Uterus (tissue), 2 donors: ENCODE measurements around the gene ZNF154.

ENCODE experiments used
- CTCF ChIP-seq, 4 experiments: fragments of 200-600 bp in 2 of 4; fragments of 450-650 bp in 2 of 4; sonication (generic) in 2 of 4; IDR thresholded peaks; one replicate each; pipeline ENCODE4 v1.5.1; 2016 to 2019; ENCODE audit warnings: antibody characterized with exemption in 4 of 4, mild to moderate bottlenecking in 2 of 4, moderate library complexity in 1 of 4
- POLR2A ChIP-seq, 2 donors: fragments of 450-650 bp; IDR thresholded peaks; one replicate each; pipeline ENCODE4 v1.6.1; 2016; ENCODE audit warnings: antibody characterized with exemption in 2 of 2, mild to moderate bottlenecking in 1 of 2, moderate library complexity in 1 of 2

GRCh38 chr19:57689750-57690149, 19.3 kb downstream of the ZNF154 start:
- TF ChIP-seq CTCF (IDR thresholded peaks at IDR 0.05) = no peak
- no peak for TF ChIP-seq POLR2A (IDR thresholded peaks at IDR 0.05)
